Measurements from ENCODE around the gene CKLF. TPM values are rescaled to one million over a fixed set of nuclear protein-coding genes. Genes with fewer than 3 reads are reported as not detected.

Gene CKLF
- total RNA-seq, 2 donors from 2014 or later = 23.4 to 39.8 TPM

- DNase-seq (ENCODE audit: low spot score) (no peak), ATAC-seq (ENCODE audit: insufficient number of reproducible peaks, low FRiP score, low read depth) (no peak)
- H3K36me3 ChIP-seq = peaks cover 12% of the 10 kb centered on the region
Observed at GRCh38 chr16:66544016-66544757, 8.2 kb upstream of the CKLF start.

DNA sequence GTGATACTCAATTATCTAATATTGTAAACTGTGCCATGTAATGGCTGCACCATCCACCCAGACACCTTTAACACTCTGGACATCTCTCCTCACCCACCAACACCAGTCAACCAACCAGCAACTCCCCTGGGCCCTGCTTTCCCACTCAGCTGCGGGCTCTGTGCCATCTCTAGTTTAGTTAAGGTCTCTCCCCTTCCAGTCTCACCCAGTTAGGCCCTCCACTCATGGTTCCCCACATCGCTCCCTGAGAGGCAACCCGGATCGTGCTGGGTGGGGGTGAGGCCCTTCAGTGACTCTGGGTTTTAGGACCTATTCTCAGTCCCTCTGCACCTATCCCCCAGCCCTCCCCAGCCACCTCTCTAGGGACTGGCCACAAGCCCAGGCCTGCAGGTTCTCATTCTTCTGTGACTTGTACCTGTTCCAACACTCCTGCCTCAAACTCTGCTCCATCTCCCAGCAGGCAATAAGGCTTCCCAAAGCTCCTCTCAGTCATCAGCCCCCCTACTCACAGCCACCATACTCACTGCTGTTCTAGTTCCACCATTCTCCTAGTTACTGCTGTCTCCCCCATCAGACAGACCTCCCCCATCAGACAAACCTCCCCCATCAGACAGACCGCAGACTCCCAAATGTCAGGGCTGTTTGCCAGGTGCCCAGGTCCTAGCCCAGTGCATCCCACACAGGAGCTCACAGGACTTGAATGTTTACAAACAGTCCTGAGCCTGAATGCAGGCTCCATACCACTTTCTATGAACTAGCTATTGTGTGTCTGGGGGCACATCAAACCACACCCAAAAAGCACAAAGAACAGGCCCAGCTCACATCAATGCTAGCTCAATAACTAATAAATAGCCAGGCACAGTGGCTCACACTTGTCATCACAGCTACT, 5.0 kb upstream of the CKLF start:
- DNase-seq (ENCODE audit: low spot score) = no peak
- TF ChIP-seq, protein P1, sequence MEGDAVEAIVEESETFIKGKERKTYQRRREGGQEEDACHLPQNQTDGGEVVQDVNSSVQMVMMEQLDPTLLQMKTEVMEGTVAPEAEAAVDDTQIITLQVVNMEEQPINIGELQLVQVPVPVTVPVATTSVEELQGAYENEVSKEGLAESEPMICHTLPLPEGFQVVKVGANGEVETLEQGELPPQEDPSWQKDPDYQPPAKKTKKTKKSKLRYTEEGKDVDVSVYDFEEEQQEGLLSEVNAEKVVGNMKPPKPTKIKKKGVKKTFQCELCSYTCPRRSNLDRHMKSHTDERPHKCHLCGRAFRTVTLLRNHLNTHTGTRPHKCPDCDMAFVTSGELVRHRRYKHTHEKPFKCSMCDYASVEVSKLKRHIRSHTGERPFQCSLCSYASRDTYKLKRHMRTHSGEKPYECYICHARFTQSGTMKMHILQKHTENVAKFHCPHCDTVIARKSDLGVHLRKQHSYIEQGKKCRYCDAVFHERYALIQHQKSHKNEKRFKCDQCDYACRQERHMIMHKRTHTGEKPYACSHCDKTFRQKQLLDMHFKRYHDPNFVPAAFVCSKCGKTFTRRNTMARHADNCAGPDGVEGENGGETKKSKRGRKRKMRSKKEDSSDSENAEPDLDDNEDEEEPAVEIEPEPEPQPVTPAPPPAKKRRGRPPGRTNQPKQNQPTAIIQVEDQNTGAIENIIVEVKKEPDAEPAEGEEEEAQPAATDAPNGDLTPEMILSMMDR (IDR thresholded peaks at IDR 0.05) = no peak
- peaks cover 12% of the 10 kb centered on the region for H3K36me3 ChIP-seq
- no peak overlapping the region for H3K4me3 ChIP-seq
- peak overlapping the region in 1 of 2 donors; percentile 95 for H3K27ac ChIP-seq
- no peaks in the 10 kb centered on the region for H3K27me3 ChIP-seq (replicated peaks; ENCODE audit: insufficient read depth)
- H3K9me3 ChIP-seq = no peaks in the 10 kb centered on the region
- H3K4me1 ChIP-seq (ENCODE audit: control insufficient read depth in 1 of 2, low read depth in 2 of 2) = peaks cover 15 to 45% of the 10 kb centered on the region in 2 donors
- ATAC-seq (ENCODE audit: insufficient number of reproducible peaks, low FRiP score, low read depth) = no peak

More at GRCh38 chr16:66544016-66544757, 8.2 kb upstream of the CKLF start:
- Histone ChIP-seq H3K4me3 (no peak overlapping the region), H3K4me1 (ENCODE audit: control insufficient read depth in 1 of 2, low read depth in 2 of 2) (peaks cover 9 to 24% of the 10 kb centered on the region in 2 donors), H3K9me3 (no peaks in the 10 kb centered on the region), H3K27ac (no peak overlapping the region), H3K27me3 (replicated peaks; ENCODE audit: insufficient read depth) (no peaks in the 10 kb centered on the region)
- TF ChIP-seq, protein P1 (IDR thresholded peaks at IDR 0.05) = no peak

- H3K27ac ChIP-seq = peak overlapping the region; percentile 86 to 95
- no peak overlapping the region for H3K4me3 ChIP-seq
- no peaks in the 10 kb centered on the region for H3K9me3 ChIP-seq
- DNase-seq (ENCODE audit: low spot score) (no peak), ATAC-seq (ENCODE audit: insufficient number of reproducible peaks, low FRiP score, low read depth) (no peak)
- H3K36me3 ChIP-seq = peaks cover 12% of the 10 kb centered on the region
- no peaks in the 10 kb centered on the region for H3K27me3 ChIP-seq (replicated peaks; ENCODE audit: insufficient read depth)
- peaks cover 15 to 50% of the 10 kb centered on the region in 2 donors for H3K4me1 ChIP-seq (ENCODE audit: control insufficient read depth in 1 of 2, low read depth in 2 of 2)
- TF ChIP-seq, protein P1 (IDR thresholded peaks at IDR 0.05) = no peak
Observed at GRCh38 chr16:66548068-66548467, 4.3 kb upstream of the CKLF start.

DNA sequence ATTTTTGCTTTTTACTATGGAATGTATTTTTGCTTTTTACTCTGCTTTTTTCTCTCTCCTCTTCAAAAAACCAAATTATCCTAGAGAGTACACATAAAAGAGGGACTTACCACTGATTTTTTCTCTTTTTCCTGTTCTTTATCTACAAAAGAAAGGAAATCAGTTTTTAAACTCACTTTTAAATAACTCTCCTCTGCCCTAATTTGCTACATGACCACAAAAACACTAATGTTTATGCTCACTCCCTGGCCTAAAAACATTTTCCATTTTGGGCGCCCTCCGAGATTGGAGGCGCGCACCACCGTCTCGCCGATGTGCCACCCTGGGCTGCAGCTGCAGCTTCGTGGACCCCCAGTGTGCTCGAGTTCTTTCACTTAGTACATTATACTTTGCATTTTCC, 3.5 kb upstream of the CKLF start:
- H3K27me3 ChIP-seq (replicated peaks; ENCODE audit: insufficient read depth) = no peaks in the 10 kb centered on the region
- DNase-seq (ENCODE audit: low spot score) (no peak), ATAC-seq (ENCODE audit: insufficient number of reproducible peaks, low FRiP score, low read depth) (no peak)
- H3K9me3 ChIP-seq = no peaks in the 10 kb centered on the region
- H3K4me3 ChIP-seq = peak overlapping the region; percentile 91
- H3K27ac ChIP-seq = peak overlapping the region; percentile 86 to 95
- peaks cover 15 to 58% of the 10 kb centered on the region in 2 donors for H3K4me1 ChIP-seq (ENCODE audit: control insufficient read depth in 1 of 2, low read depth in 2 of 2)
- TF ChIP-seq, protein P1 (IDR thresholded peaks at IDR 0.05) = no peak
- H3K36me3 ChIP-seq = peaks cover 9% of the 10 kb centered on the region
